HG03575 (cell line): Measurements from ENCODE around the gene MAP7D1.
"Not testable (repeated sequence)": the region's sequence is repeated elsewhere in the genome, so short reads cannot be mapped to it uniquely, and the experiment has no call there.

Experiments used
- ATAC-seq: cut with Tn5 transposase; IDR thresholded peaks from one replicate; pipeline ENCODE4 v1.9.1; 2021; ENCODE audit not compliant: unreplicated experiment, insufficient number of reproducible peaks, low FRiP score; ENCODE audit errors: extremely low read depth

Gene MAP7D1

DNA sequence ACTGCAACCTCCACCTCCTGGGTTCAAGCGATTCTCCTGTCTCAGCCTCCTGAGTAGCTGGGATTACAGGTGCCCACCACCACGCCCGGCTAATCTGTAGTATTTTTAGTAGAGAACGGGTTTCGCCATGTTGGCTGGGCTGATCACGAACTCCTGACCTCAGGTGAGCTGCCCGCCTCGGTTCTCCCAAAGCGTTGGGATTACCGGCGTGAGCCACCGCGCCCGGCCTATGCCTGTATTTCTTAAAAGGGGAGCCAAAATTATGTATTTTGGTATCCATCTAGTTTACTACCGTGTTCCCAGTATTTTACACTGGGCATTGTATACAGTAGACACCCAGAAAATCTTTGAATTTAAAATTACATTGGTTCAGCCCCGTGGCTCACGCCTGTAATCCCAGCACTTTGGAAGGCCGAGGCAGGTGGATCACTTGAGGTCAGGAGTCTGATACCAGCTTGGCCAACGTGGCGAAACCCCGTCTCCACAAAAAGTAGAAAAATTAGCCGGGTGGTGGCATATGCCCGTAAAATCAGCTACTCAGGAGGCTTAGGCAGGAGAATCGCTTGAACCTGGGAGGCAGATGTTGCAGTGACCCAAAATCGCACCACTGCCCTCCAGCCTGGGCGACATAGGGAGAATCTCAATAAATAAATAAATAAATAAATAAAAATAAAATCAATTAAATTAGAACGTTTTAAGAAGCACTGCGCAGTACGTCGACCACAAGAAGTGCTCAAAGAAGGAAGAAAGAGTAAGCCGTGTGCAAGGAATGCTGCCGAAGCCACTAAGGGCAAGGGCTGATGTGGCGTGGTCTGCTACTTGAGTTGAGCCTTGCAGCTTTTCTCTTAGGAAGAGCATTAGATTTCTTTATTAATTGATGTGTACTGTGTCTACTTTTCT is 66.8 kb downstream of the MAP7D1 start:
- no peak for ATAC-seq

- no peak for ATAC-seq
Measured at GRCh38 chr1:36223381-36223995, 67.5 kb downstream of the MAP7D1 start.

DNA sequence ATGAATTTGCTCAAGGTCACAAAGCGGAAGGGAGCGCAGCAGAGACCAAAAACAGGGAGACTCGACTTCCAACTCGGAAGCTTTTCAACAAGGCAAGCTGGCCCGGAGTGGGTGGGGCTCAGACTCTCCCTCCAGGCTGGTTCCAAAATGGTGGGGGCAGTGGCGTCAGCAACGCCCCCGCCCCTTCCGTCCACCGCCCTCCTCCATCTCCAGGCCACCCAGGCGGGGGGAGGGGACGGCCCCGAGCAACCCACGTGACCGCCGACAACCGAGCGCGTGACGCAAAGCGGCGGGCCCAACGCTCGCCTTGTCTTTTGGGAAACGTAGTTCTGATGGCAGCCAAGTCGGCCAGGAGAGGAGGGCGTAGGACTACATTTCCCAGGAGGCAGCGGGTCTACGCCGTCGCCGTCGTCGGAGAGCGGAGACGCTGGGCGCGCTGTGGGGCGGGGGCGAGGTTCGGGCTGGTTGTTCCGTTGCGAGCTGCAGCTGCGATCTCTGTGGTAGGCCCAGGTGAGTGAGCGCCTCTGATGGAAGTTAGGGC is 68.1 kb downstream of the MAP7D1 start, which contains the start of gene THRAP3:
THRAP3 (plus strand) TSS at position 448 of the 541 bp plus-strand sequence. CDS start 58,121 bp downstream, outside the sequence.
- ATAC-seq = peak; percentile 75

- peak; percentile 15 for ATAC-seq
Measured at GRCh38 chr1:36224537-36225282, 68.8 kb downstream of the MAP7D1 start.

DNA sequence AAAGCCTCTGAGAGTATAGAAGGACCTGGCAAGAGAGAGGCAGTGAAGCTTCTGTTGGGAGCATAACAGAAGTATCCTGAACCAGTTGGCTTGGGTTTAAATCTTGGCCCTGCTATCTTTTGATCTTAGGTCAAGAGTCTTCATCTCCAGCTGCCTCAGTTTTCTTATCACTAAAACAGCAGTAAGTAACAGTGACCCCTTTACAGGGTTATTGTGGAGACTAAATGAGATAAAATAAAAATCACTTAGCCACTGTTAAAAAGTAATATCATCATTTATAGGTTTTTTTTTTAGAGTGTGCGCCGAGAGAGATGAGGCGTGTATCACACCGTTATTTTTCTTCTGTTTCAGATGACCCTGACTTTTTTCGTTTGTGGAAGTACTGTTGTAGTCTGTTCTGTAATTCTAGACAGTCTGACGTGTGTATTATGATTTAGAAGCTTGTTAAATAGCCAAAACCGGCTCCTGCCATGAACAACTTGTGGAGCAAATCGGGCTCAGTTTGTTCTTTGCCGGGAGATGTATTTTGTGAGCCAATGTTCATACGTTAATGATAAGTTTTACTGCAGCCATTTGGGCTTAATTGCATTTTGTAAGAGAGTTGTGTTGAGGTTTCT is 69.4 kb downstream of the MAP7D1 start:
- no peak for ATAC-seq

- ATAC-seq = not testable (repeated sequence)
Measured at GRCh38 chr1:36230279-36230678, 74.3 kb downstream of the MAP7D1 start.
